GM12878 (cell line): ENCODE measurements around the gene LARP4B. TPM values are rescaled to one million over a fixed set of nuclear protein-coding genes. Genes with fewer than 3 reads are reported as not detected.

Experiments used
- ATAC-seq: fragments of 200-7000 bp; cut with Tn5 transposase; 3 replicates; pipeline ENCODE4 v1.9.1; 2020; ENCODE audit warnings: mild to moderate bottlenecking, moderate library complexity
- BruUV-seq: library from RNA; stranded (reverse); fragments of 400-500 nt; replicated peaks from 2 replicates; lab custom pipeline; 2021; lab: Mats Ljungman, UMichigan
- CTCF ChIA-PET: fragments of 300-600 bp; sonication (Branson Sonifier 250); formaldehyde crosslinking; extraction: SDS; loops from one replicate; lab custom pipeline; 2021; ENCODE audit warnings: inconsistent platforms; lab: Yijun Ruan, JAX
- POLR2A ChIA-PET: fragments of 350-600 bp; formaldehyde crosslinking; extraction: SDS; loops from one replicate; lab custom pipeline; 2021; ENCODE audit warnings: inconsistent platforms; lab: Charles Lee
- RAD21 ChIA-PET: fragments of 300-600 bp; sonication (Branson Sonifier 250); formaldehyde crosslinking; loops from one replicate; lab custom pipeline; 2023; ENCODE audit warnings: antibody characterized with exemption; ENCODE audit not compliant: unreplicated experiment; lab: Charles Lee
- SMC1A ChIA-PET: fragments of 300-600 bp; sonication (Branson Sonifier 250); formaldehyde crosslinking; loops from one replicate; lab custom pipeline; 2023; ENCODE audit not compliant: unreplicated experiment, uncharacterized antibody; lab: Charles Lee
- DNase-seq: peaks from one replicate; pipeline ENCODE4 v3.0.0-alpha.2; 2011; ENCODE audit warnings: low read depth, low spot score
- FAIRE-seq: peaks from 3 replicates; lab custom pipeline; 2011; peaks lifted over from hg19 to GRCh38; lab: Jason Lieb, UNC
- H2AFZ ChIP-seq: 2 replicates; pipeline ENCODE4 v1.6.0; 2011; ENCODE audit warnings: low read depth, low read length, control low read depth; ENCODE audit not compliant: control insufficient read depth
- H3K27ac ChIP-seq: 2 replicates; pipeline ENCODE4 v1.5.1; 2011; ENCODE audit warnings: control low read depth; ENCODE audit not compliant: control insufficient read depth, insufficient read depth
- H3K27me3 ChIP-seq, 2 experiments: replicated peaks in 1 of 2; 2 replicates each; pipeline versions ENCODE4 v1.6.0 to v1.6.1; 2011; ENCODE audit warnings: low read length in 1 of 2; ENCODE audit not compliant: control insufficient read depth in 2 of 2, insufficient read depth in 2 of 2
- H3K36me3 ChIP-seq, 2 experiments: 2 replicates each; pipeline ENCODE4 v1.5.1; 2011; ENCODE audit warnings: low read length in 1 of 2; ENCODE audit not compliant: control insufficient read depth in 2 of 2, insufficient read depth in 2 of 2
- H3K4me1 ChIP-seq: 2 replicates; pipeline ENCODE4 v1.6.1; 2011; ENCODE audit warnings: mild to moderate bottlenecking, low read length, moderate library complexity, mixed read lengths; ENCODE audit not compliant: control insufficient read depth, insufficient read depth
- H3K4me2 ChIP-seq: 2 replicates; pipeline ENCODE4 v1.6.0; 2011; ENCODE audit warnings: control low read depth; ENCODE audit not compliant: control insufficient read depth, insufficient read depth
- H3K4me3 ChIP-seq: fragments of 200-600 bp; sonication (generic); 2 replicates; pipeline ENCODE4 v1.5.1; 2016
- H3K79me2 ChIP-seq: 2 replicates; pipeline ENCODE4 v1.6.0; 2011; ENCODE audit warnings: low read length; ENCODE audit not compliant: control insufficient read depth, insufficient read depth
- H3K9ac ChIP-seq: 2 replicates; pipeline ENCODE4 v1.8.0; 2011; ENCODE audit warnings: low read length, control low read depth, mixed read lengths; ENCODE audit not compliant: control insufficient read depth, insufficient read depth
- H3K9me3 ChIP-seq: replicated peaks from 3 replicates; pipeline ENCODE4 v1.5.1; 2011; ENCODE audit warnings: mild to moderate bottlenecking, low read length; ENCODE audit not compliant: control insufficient read depth, insufficient read depth
- H4K20me1 ChIP-seq: 2 replicates; pipeline ENCODE4 v1.6.0; 2011; ENCODE audit not compliant: control insufficient read depth, insufficient read depth
- ATF3 ChIP-seq: IDR thresholded peaks from 2 replicates; pipeline ENCODE4 v1.6.1; 2011; ENCODE audit warnings: low read depth, mild to moderate bottlenecking, low read length, moderate library complexity, borderline replicate concordance; ENCODE audit errors: extremely low read depth
- ATF7 ChIP-seq: fragments of 450-650 bp; IDR thresholded peaks from 2 replicates; pipeline ENCODE4 v1.6.1; 2016; ENCODE audit warnings: low read depth, mild to moderate bottlenecking
- CEBPB ChIP-seq, 2 experiments: fragments of 150-350 bp in 1 of 2; IDR thresholded peaks; 2 replicates each; pipeline ENCODE4 v1.6.1; 2012 to 2014; ENCODE audit warnings: low read depth in 2 of 2, low read length in 2 of 2, borderline replicate concordance in 1 of 2, inconsistent platforms in 1 of 2
- FOS ChIP-seq: IDR thresholded peaks from 3 replicates; pipeline ENCODE4 v1.6.1; 2011; ENCODE audit warnings: borderline replicate concordance; ENCODE audit not compliant: insufficient read length; ENCODE audit errors: extremely low read depth
- PAX8 ChIP-seq: fragments of 450-650 bp; IDR thresholded peaks from 2 replicates; pipeline ENCODE4 v1.6.1; 2017; ENCODE audit warnings: mild to moderate bottlenecking, moderate library complexity
- POLR2A ChIP-seq: IDR thresholded peaks from 2 replicates; pipeline ENCODE4 v1.6.1; 2011; ENCODE audit warnings: low read depth, mild to moderate bottlenecking, low read length
- RCOR1 ChIP-seq: conservative IDR thresholded peaks from 2 replicates; pipeline ENCODE4 v1.6.1; 2012; ENCODE audit warnings: low read depth, low read length, improper control_type of control experiment
- RELA ChIP-seq: fragments of 450-650 bp; IDR thresholded peaks from 2 replicates; pipeline ENCODE4 v1.8.0; 2014; ENCODE audit warnings: borderline replicate concordance; ENCODE audit not compliant: partially characterized antibody
- REST ChIP-seq: IDR thresholded peaks from 2 replicates; pipeline ENCODE4 v1.6.1; 2012; ENCODE audit warnings: mild to moderate bottlenecking, low read depth, low read length
- STAT1 ChIP-seq: fragments of 450-650 bp; conservative IDR thresholded peaks from 2 replicates; pipeline ENCODE4 v1.6.1; 2014; ENCODE audit warnings: antibody characterized with exemption, mild to moderate bottlenecking
- SUZ12 ChIP-seq: fragments of 200-600 bp; sonication (generic); IDR thresholded peaks from one replicate; pipeline ENCODE4 v1.6.1; 2018; ENCODE audit warnings: antibody characterized with exemption, mild to moderate bottlenecking; ENCODE audit not compliant: unreplicated experiment
- WRNIP1 ChIP-seq: IDR thresholded peaks from 2 replicates; pipeline ENCODE4 v1.6.1; 2011; ENCODE audit warnings: low read depth, low read length, improper control_type of control experiment, borderline replicate concordance
- YY1 ChIP-seq: IDR thresholded peaks from 2 replicates; pipeline ENCODE4 v1.6.1; 2011; ENCODE audit warnings: low read depth, mild to moderate bottlenecking, low read length
- ZBED1 ChIP-seq: IDR thresholded peaks from 2 replicates; pipeline ENCODE4 v1.6.1; 2016; ENCODE audit warnings: borderline replicate concordance
- ZNF384 ChIP-seq: IDR thresholded peaks from 2 replicates; pipeline ENCODE4 v1.6.1; 2012; ENCODE audit warnings: low read depth, mild to moderate bottlenecking, low read length, improper control_type of control experiment, borderline replicate concordance
- ZNF687 ChIP-seq: fragments of 450-650 bp; IDR thresholded peaks from 2 replicates; pipeline ENCODE4 v1.6.1; 2017; ENCODE audit warnings: mild to moderate bottlenecking, moderate library complexity
- WGBS: methylation state at CpG from one replicate; pipeline ENCODE4 v1.1.6; 2016; ENCODE audit warnings: low lambda C conversion rate; ENCODE audit not compliant: insufficient replicate concordance, insufficient coverage; ENCODE audit errors: missing lambda C conversion rate; 5-methylcytosine and 5-hydroxymethylcytosine counted together
- in situ Hi-C: fragments of 300-500 bp; cut with MboI; formaldehyde crosslinking; loops from 9 replicates; pipeline ENCODE4 v1.14.3; 2018; ENCODE audit warnings: mixed read lengths
- intact Hi-C: fragments of 100-400 bp; cut with micrococcal nuclease; formaldehyde crosslinking; loops from one replicate; pipeline ENCODE4 v1.14.2; 2022; ENCODE audit not compliant: unreplicated experiment
- polyA plus RNA-seq, 11 experiments: library from polyadenylated mRNA; depleted of rRNA in 4 of 11; unstranded in 6 of 11; stranded (reverse) in 5 of 11; fragments of >200 nt; fragmentation: Nextera tagmentation in 4 of 11; fragmentation: Illumina TruSeq in 1 of 11; extraction: Ambion mirVana in 4 of 11; extraction: Trizol in 1 of 11; gene quantifications; 1 replicate in 1 of 11; 2 replicates in 10 of 11; pipeline versions ENCODE4 v1.2.1 to v1.2.3, GENCODE V29; 2011 to 2016; ENCODE audit warnings: inconsistent platforms in 2 of 11, missing spikeins in 2 of 11, low read depth in 1 of 11
- total RNA-seq, 4 experiments: library from RNA; depleted of rRNA in 3 of 4; stranded (reverse); fragments of >200 nt in 3 of 4; fragmentation: Illumina TruSeq in 1 of 4; extraction: Trizol in 1 of 4; gene quantifications; 2 replicates each; pipeline versions ENCODE4 v1.2.1 to v1.2.3, GENCODE V29; 2013 to 2021

Gene LARP4B
- total and polyA plus RNA-seq, 10 of the 15 experiments (the other 5 are each of a cell fraction or from before 2014, with no cell fraction given): 10.5 to 119 (median 39.4) TPM

GRCh38 chr10:828191-828590, 103.3 kb downstream of the LARP4B start:
- POLR2A ChIA-PET: no interaction called here
- SMC1A ChIA-PET: interaction anchor here (0.8 kb wide), 1 partner anchor 115 kb away, joined by 5 read pairs; no protein-coding TSS in a partner anchor
- TF ChIP-seq ZNF384 (no peak), SUZ12 (no peak), ATF3 (no peak), REST (no peak), WRNIP1 (no peak), POLR2A (no peak), RCOR1 (no peak), ZBED1 (no peak), ATF7 (no peak), STAT1 (no peak), PAX8 (no peak), YY1 (no peak), RELA (no peak), CEBPB (IDR thresholded peaks at IDR 0.05; ENCODE audit: borderline replicate concordance in 1 of 2, low read depth in 2 of 2, low read length in 2 of 2) (no peak), ZNF687 (no peak), FOS (no peak)

More at GRCh38 chr10:828191-828590, 103.3 kb downstream of the LARP4B start:
- Histone ChIP-seq H3K4me2 (no peak overlapping the region), H3K4me1 (peaks cover under 1% of the 10 kb centered on the region; the same call in 1 of the 2 replicates), H3K9ac (no peak overlapping the region), H4K20me1 (no peaks in the 10 kb centered on the region), H2AFZ (no peak overlapping the region), H3K27ac (no peak overlapping the region), H3K27me3 (no peaks in the 10 kb centered on the region), H3K79me2 (no peaks in the 10 kb centered on the region), H3K36me3 (peaks cover 16 to 43% of the 10 kb centered on the region in 2 experiments), H3K9me3 (no peaks in the 10 kb centered on the region), H3K4me3 (no peak overlapping the region)
- CTCF ChIA-PET: no interaction called here
- no peak for FAIRE-seq
- DNase-seq: no peak
- no TSS peak for BruUV-seq
- WGBS: 100% methylated on average over 9 of the region's 9 CpGs
- ATAC-seq: no peak
- intact Hi-C loops (no loop called here), in situ Hi-C loops (no loop called here)
- RAD21 ChIA-PET: no interaction called here
